Heart left ventricle (tissue), 16 donors: Measurements from ENCODE around the gene RELB. TPM values are rescaled to one million over a fixed set of nuclear protein-coding genes. Genes with fewer than 3 reads are reported as not detected.

Experiments
- ATAC-seq, 4 donors: fragments of 200-7000 bp; cut with Tn5 transposase; one replicate each; pipeline ENCODE4 v1.9.1; 2020 to 2022; ENCODE audit warnings: moderate library complexity in 4 of 4, mild to moderate bottlenecking in 3 of 4, moderate number of reproducible peaks in 1 of 4
- DNase-seq, 5 donors: peaks; one replicate each; pipeline ENCODE4 v3.0.0-alpha.2; 2020
- H3K27ac ChIP-seq, 12 donors: fragments of 200-600 bp; sonication (generic) in 4 of 12; one replicate each; pipeline versions ENCODE4 v1.5.0 to v1.8.0; 2016 to 2022; ENCODE audit warnings: mild to moderate bottlenecking in 2 of 12
- H3K27me3 ChIP-seq, 9 donors: fragments of 200-600 bp; sonication (generic) in 2 of 9; one replicate each; pipeline versions ENCODE4 v1.5.1 to v1.8.0; 2016 to 2022; ENCODE audit warnings: mild to moderate bottlenecking in 3 of 9
- H3K36me3 ChIP-seq, 9 donors: fragments of 200-600 bp; sonication (generic) in 2 of 9; one replicate each; pipeline versions ENCODE4 v1.5.0 to v1.8.0; 2018 to 2022; ENCODE audit warnings: mild to moderate bottlenecking in 2 of 9
- H3K4me1 ChIP-seq, 12 donors: fragments of 200-600 bp; sonication (generic) in 4 of 12; one replicate each; pipeline versions ENCODE4 v1.5.0 to v1.8.0; 2016 to 2022; ENCODE audit warnings: mild to moderate bottlenecking in 3 of 12
- H3K4me3 ChIP-seq, 12 donors: fragments of 200-600 bp; sonication (generic) in 4 of 12; one replicate each; pipeline versions ENCODE4 v1.5.0 to v1.8.0; 2017 to 2022; ENCODE audit warnings: mild to moderate bottlenecking in 9 of 12, moderate library complexity in 4 of 12
- H3K9me3 ChIP-seq, 12 donors: fragments of 200-600 bp; sonication (generic) in 4 of 12; one replicate each; pipeline versions ENCODE4 v1.5.0 to v1.8.0; 2016 to 2022; ENCODE audit warnings: mild to moderate bottlenecking in 1 of 12
- POLR2A ChIP-seq, 2 donors: fragments of 450-650 bp; IDR thresholded peaks; one replicate each; pipeline ENCODE4 v1.6.1; 2017; ENCODE audit warnings: antibody characterized with exemption in 2 of 2, mild to moderate bottlenecking in 2 of 2, moderate library complexity in 2 of 2
- WGBS, 4 donors: extraction: QIAGEN DNeasy Blood & Tissue Kit in 2 of 4; methylation state at CpG; one replicate each; pipeline versions ENCODE4 v1.1.5 to v1.1.7; 2013 to 2018; 5-methylcytosine and 5-hydroxymethylcytosine counted together
- intact Hi-C, 10 donors: fragments of 100-400 bp; cut with DNase I; formaldehyde crosslinking; loops; one replicate each; pipeline versions ENCODE4 v1.11.1 to v1.14.2; 2022
- polyA plus RNA-seq, 2 donors: library from polyadenylated mRNA; stranded (reverse); fragments of 200-250 nt; gene quantifications; one replicate each; pipeline ENCODE4 v1.2.3, GENCODE V29; 2013
- total RNA-seq, 9 donors: library from RNA; depleted of rRNA in 2 of 9; stranded (reverse); fragments of >200 nt in 2 of 9; fragmentation: NEBNext Ultra II Directional in 3 of 9; extraction: Animal tissue kit (Norgen Biotek cat#: 25700) in 3 of 9; gene quantifications; one replicate each; pipeline versions ENCODE4 v1.1.0 to v1.2.4, GENCODE V29; 2016 to 2023
- TF ChIP-seq, protein P1 (sequence below), 12 donors: fragments of 200-600 bp; sonication (generic) in 4 of 12; IDR thresholded peaks; one replicate each; pipeline versions ENCODE4 v1.5.0 to v1.8.0; 2018 to 2022; ENCODE audit warnings: antibody characterized with exemption in 12 of 12, mild to moderate bottlenecking in 5 of 12
- donor health status: ischemic (EF 13 %, LVEDD 7.1; RV severe dilation, severe dysfunction).
- donor health status: healthy with polysubstance abuse.
- donor health status: DM: no; HTN: yes; CAD: no.
- donor health status: DM: no; HTN: no; CAD: no.
- donor health status: ischemic (EF 25% LVEDD 6.9; RV normal size, moderate dysfunction).
- donor health status: ischemic (EF 25% LVEDD 5.7; RV mildly dilated, moderate dysfunction).
- donor health status: healthy.
- donor health status: DM: yes; HTN: yes; CAD: no.
- donor health status: ischemic (EF 35%, LVEDD 5.7; RV mildly dilated, moderate dysfunction).
- donor health status: nonischemic (EF 11% LVEDD 7.7; RV severe dilation, severe dysfunction).
- donor health status: DM: yes; HTN: yes; CAD: no.
- donor health status: PGD.
- donor health status: ischemic (EF 29% LVEDD 5.4; RV normal size, mild dysfunction).
- donor health status: nonischemic (EF 23%, LVEDD 6.1; RV moderate dilation, normal function).

RELB gene
- total and polyA plus RNA-seq, 11 donors, result 1.6 to 23.2 (median 6.7) TPM

DNA sequence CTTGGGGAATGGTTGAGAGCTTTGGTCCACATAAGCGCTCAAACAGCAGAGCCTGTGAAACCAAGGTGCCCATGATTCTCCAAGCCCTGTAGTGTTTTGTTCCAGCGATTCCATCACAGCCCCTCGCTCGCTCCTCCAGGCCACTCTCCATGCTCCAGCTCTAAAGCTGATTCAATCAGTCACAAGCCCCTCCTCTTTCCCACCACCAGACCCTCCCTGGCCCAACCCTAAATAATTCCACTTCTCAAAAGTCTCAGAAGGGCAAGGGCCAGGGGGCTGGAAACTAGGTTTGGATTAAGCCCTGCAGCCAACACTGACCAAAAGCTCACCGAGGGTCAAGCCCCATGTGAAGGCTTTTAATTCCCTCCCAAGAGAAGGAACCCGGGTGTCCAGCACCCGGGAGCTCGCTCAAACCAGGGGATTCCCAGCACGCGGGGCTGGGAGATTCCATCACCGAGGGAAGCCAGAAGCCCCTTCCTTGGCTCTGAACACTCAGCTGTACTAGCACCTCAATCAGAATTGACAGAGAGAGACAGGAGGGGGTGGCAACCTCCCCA is 73.6 kb downstream of the RELB start:
- Histone ChIP-seq H3K36me3 (peaks cover 0 to 31% (median 17%) of the 10 kb centered on the region in 9 donors), H3K27me3 (no peaks in the 10 kb centered on the region), H3K27ac (peak overlapping the region in 2 of 12 donors; percentile 22 to 86), H3K4me1 (peaks cover under 1 to 34% (median 17%) of the 10 kb centered on the region in 12 donors), H3K9me3 (no peaks in the 10 kb centered on the region), H3K4me3 (peak overlapping the region in 9 of 12 donors; percentile 47 to 75 (median 54))
- 56 to 85% (median 67%) methylated on average over 11 of the region's 11 CpGs for WGBS, 4 donors
- ATAC-seq, result no peak
- intact Hi-C loops, result loop anchor here in 1 of 10 donors (5.0 kb wide), 2 partner anchors 38 to 102 kb away; partner anchors contain the start of genes BLOC1S3, CLASRP and TRAPPC6A
- TF ChIP-seq, protein P1, sequence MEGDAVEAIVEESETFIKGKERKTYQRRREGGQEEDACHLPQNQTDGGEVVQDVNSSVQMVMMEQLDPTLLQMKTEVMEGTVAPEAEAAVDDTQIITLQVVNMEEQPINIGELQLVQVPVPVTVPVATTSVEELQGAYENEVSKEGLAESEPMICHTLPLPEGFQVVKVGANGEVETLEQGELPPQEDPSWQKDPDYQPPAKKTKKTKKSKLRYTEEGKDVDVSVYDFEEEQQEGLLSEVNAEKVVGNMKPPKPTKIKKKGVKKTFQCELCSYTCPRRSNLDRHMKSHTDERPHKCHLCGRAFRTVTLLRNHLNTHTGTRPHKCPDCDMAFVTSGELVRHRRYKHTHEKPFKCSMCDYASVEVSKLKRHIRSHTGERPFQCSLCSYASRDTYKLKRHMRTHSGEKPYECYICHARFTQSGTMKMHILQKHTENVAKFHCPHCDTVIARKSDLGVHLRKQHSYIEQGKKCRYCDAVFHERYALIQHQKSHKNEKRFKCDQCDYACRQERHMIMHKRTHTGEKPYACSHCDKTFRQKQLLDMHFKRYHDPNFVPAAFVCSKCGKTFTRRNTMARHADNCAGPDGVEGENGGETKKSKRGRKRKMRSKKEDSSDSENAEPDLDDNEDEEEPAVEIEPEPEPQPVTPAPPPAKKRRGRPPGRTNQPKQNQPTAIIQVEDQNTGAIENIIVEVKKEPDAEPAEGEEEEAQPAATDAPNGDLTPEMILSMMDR (IDR thresholded peaks at IDR 0.05), result no peak
- TF ChIP-seq POLR2A (IDR thresholded peaks at IDR 0.05), result no peak
- DNase-seq, result no peak

DNA sequence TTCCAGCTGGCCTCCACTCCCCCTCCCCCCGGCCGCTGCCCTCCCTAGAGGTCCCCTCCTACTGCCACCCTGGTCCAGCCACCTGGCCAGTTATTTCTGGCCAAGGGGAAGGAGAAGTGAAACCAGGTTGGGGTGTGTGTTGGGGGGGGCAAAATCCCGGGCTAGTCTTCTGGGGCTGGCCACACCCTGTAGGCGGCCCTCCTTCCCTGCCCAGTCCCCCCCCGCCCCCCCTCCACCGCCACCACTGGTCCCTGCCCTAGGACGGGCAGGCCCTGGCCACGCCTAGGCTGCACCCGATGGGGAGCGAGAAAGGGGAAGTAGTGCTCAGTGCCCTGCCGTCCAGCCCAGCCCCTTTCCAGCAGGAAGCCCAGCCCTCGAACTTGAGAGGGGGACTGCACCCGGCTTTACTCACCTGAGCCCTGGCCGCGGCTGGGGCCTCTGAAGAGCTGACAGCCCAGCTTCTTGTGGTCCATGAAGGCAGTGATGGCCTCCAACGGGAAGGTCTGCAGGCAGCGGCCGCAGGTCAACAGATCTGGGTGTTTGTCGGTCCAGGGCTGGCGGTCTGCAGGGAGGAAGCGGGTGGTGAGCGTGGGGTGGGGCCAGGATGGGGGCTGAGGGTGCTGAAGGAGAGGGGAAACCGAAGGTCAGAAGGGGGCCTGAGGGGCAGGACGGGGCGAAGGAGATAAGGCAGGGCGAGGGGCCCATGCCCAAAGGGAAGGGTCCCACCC is 74.2 kb downstream of the RELB start:
- H3K9me3 ChIP-seq, result no peaks in the 10 kb centered on the region
- no peaks in the 10 kb centered on the region for H3K27me3 ChIP-seq
- ATAC-seq (peak; percentile 8 to 72 (median 52)), DNase-seq (peak; percentile 62 to 88 (median 77))
- H3K4me1 ChIP-seq, result peaks cover 6 to 41% (median 24%) of the 10 kb centered on the region in 12 donors
- intact Hi-C loops, result loop anchor here in 1 of 10 donors (5.0 kb wide), 2 partner anchors 38 to 102 kb away; partner anchors contain the start of genes BLOC1S3, CLASRP and TRAPPC6A
- H3K36me3 ChIP-seq, result peaks cover 0 to 25% (median 11%) of the 10 kb centered on the region in 9 donors
- no peak for TF ChIP-seq POLR2A (IDR thresholded peaks at IDR 0.05)
- TF ChIP-seq, protein P1 (IDR thresholded peaks at IDR 0.05), result no peak
- H3K4me3 ChIP-seq, result peak overlapping the region; percentile 16 to 75 (median 48)
- H3K27ac ChIP-seq, result peak overlapping the region in 8 of 12 donors; percentile 5 to 86 (median 38)
- WGBS, 4 donors, result 24 to 47% (median 34%) methylated on average over 15 to 26 of the region's 26 CpGs

DNA sequence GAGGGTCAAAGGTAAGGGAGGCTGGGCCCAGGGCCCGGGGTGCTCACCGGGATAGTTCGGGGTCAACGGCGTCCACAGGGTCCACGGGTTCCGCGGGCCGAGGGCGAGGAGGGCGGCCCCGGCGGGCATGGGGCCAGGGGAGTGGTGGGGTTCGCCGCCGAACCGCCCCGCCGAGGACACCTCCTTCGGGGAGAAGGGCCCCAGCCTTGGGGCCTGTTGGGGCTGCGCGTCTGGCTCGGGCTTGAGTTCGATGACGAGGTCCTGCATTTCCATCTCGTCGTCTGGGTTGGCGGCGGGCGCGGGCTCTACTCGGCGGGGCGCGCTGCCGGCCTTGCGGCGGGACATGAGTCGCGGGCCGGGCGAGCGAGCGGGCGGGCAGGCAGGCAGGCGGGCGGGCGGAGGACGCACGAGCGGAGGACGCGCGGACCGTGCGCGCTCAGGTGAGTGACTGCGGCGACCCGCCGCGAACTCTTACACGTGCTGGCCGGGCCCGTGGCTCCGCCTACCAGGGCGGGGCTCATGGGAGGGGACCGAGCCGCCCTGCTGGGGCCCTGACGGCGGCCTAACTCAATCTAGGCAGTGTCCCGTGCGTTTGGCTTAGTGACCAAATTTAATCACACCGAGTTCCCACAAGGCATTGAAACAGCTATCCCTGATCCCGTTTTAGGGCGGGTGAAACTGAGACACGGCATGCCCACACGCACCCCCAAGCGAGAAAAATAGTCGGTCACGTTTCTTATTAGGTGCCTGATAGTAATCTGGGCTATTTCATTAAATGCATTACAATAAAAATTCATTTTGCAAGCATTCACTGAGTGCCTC is 75.0 kb downstream of the RELB start, which contains the start of gene ZNF296:
Gene ZNF296, minus strand, starts transcription at position 450 of the 822 bp plus-strand sequence. Its CDS starts 105 bp downstream, at position 345.
- Histone ChIP-seq H3K27ac (peak within 1 kb of the TSS in 9 of 12 donors; percentile 5 to 86 (median 38)), H3K27me3 (no peaks in the 10 kb centered on the region), H3K36me3 (peaks cover 0 to 17% (median 3%) of the 10 kb centered on the region in 9 donors), H3K9me3 (no peaks in the 10 kb centered on the region), H3K4me1 (peaks cover 6 to 47% (median 28%) of the 10 kb centered on the region in 12 donors), H3K4me3 (peak within 1 kb of the TSS; percentile 16 to 75 (median 48))
- TF ChIP-seq, protein P1 (IDR thresholded peaks at IDR 0.05), result no peak
- TF ChIP-seq POLR2A (IDR thresholded peaks at IDR 0.05), result peak in 1 of 2 donors; percentile 46
- intact Hi-C loops, result loop anchor here in 1 of 10 donors (5.0 kb wide), 2 partner anchors 39 to 101 kb away; partner anchors contain the start of genes BLOC1S3, CLASRP and TRAPPC6A
- ATAC-seq (peak; percentile 42 to 73 (median 72)), DNase-seq (peak; percentile 59 to 88 (median 74))
- 2 to 8% (median 3%) methylated on average over 18 to 81 of the region's 81 CpGs for WGBS, 4 donors
